Esophagus mucosa (tissue), 1 donor: ENCODE measurements around the gene SCO2. TPM values are rescaled to one million over a fixed set of nuclear protein-coding genes. Genes with fewer than 3 reads are reported as not detected.
"Not testable (repeated sequence)": the region's sequence is repeated elsewhere in the genome, so short reads cannot be mapped to it uniquely, and the experiment has no call there.

Source experiments
- ATAC-seq: fragments of 200-7000 bp; cut with Tn5 transposase; one replicate; pipeline ENCODE4 v1.9.1; 2020
- total RNA-seq: library from RNA; stranded (reverse); gene quantifications from one replicate; pipeline ENCODE4 v1.2.4, GENCODE V29; 2023
- donor health status: DM: yes; HTN: yes; CAD: no.

The SCO2 gene
- total RNA-seq, 1 donor from 2014 or later = 1.2 TPM

GRCh38 chr22:50531546-50531961, 6.2 kb upstream of the SCO2 start:
- ATAC-seq = peak; percentile 56

- peak; percentile 58 for ATAC-seq
Observed at GRCh38 chr22:50530877-50531545, 5.6 kb upstream of the SCO2 start.

GRCh38 chr22:50530580-50530876, 5.1 kb upstream of the SCO2 start:
- peak; percentile 0 for ATAC-seq

- ATAC-seq = peak; percentile 50
Observed at GRCh38 chr22:50529897-50530579, 4.6 kb upstream of the SCO2 start, which contains the start of gene TYMP. TYMP (minus strand) TSS chr22:50530012; CDS start chr22:50529709, 303 bp downstream.

- ATAC-seq = no peak
Observed at GRCh38 chr22:50529416-50529896, 4.1 kb upstream of the SCO2 start.

GRCh38 chr22:50528682-50529415, 3.5 kb upstream of the SCO2 start:
- no peak for ATAC-seq

- no peak for ATAC-seq
Observed at GRCh38 chr22:50527921-50528681, 2.7 kb upstream of the SCO2 start.

- peak; percentile 0 for ATAC-seq
Observed at GRCh38 chr22:50526834-50527801, 1.7 kb upstream of the SCO2 start.

- peak; percentile 36 for ATAC-seq
Observed at GRCh38 chr22:50526108-50526833, 873 bp upstream of the SCO2 start.

- no peak for ATAC-seq
Observed at GRCh38 chr22:50525858-50526107, 385 bp upstream of the SCO2 start.

GRCh38 chr22:50524676-50525103, 708 bp downstream of the SCO2 start:
- ATAC-seq = peak; percentile 1

- peak; percentile 17 for ATAC-seq
Observed at GRCh38 chr22:50523806-50524675, 1.4 kb downstream of the SCO2 start.

- ATAC-seq = no peak
Observed at GRCh38 chr22:50523458-50523805, 2.0 kb downstream of the SCO2 start.

- no peak for ATAC-seq
Observed at GRCh38 chr22:50522806-50523438, 2.5 kb downstream of the SCO2 start.

- ATAC-seq = no peak
Observed at GRCh38 chr22:50522208-50522805, 3.1 kb downstream of the SCO2 start.

GRCh38 chr22:50521710-50522109, 3.7 kb downstream of the SCO2 start:
- ATAC-seq = no peak

- no peak for ATAC-seq
Observed at GRCh38 chr22:50520826-50521453, 4.5 kb downstream of the SCO2 start.

- not testable (repeated sequence) for ATAC-seq
Observed at GRCh38 chr22:50520184-50520583, 5.2 kb downstream of the SCO2 start.

- ATAC-seq = no peak
Observed at GRCh38 chr22:50519151-50519550, 6.2 kb downstream of the SCO2 start.
